ENCODE measurements around the gene SNAP25. TPM values are rescaled to one million over a fixed set of nuclear protein-coding genes. Genes with fewer than 3 reads are reported as not detected.

The SNAP25 gene
- total RNA-seq = not detected in 2 replicates

GRCh38 chr20:10218536-10219451, at the start of gene SNAP25:
Gene SNAP25 (plus strand): TSS chr20:10218830. CDS start chr20:10275492, 56,662 bp downstream.

Small RNAs within 50 kb of the gene (small RNA-seq; reads per million reads assigned to genes)
- gene HIGD1AP15 = not detected

Other genes starting within 250 kb of the SNAP25 start
- gene ANKEF1, start 183.8 kb upstream of the SNAP25 start, total RNA-seq = 5.5 and 7.0 TPM in 2 replicates
- gene MKKS, start 215.4 kb downstream of the SNAP25 start, total RNA-seq = 4.7 and 6.8 TPM in 2 replicates
- 5.9 and 6.7 TPM in 2 replicates for gene SLX4IP, start 216.5 kb downstream of the SNAP25 start, total RNA-seq

Data from placental epithelial cell (primary cell).